Measurements from ENCODE around the gene LKAAEAR1.
A peak's percentile ranks its signal among the peaks of the same experiment; 100 is the strongest.

LKAAEAR1 gene

DNA sequence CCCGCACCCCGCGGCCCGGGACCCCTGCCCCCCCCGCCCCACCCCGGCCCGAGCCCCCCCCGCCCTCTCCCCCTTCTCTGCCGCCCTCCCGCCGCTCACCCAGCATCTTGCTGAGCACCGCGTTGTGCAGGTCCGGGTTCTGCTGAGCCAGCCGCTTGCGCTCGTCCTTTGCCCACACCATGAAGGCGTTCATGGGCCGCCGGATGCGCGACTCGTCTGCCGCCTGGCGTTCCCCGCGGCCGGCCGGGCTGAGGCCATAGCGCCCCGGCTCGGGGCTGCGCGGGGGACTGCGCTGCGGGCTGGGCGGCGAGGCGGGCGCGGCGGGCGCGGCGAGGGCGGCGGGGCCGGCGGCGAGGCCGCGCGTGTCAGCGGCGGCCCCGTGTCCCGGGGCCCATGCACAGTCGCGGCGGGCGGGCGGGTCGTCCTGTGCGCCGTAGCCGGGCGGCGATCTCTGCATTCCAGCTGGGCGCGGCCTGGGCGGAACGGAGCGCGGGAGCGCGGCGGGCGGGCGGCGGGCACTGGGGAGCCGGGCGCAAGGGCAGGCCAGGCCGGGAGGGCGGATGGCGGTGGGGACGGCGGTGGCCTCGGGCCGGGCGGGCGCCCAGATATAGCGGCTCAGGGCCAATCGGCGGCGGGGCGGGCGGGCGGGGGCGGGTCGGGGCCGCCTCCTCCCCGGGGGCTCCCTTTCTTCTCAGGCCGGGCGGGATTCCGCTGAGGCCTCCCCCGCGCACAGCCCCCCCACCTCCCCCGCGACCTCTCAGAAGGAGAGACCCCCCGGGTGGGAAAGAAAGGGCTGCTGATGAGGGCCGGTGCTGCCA lies 34.9 kb downstream of the LKAAEAR1 start, which contains the start of gene SOX18:
Gene SOX18 (minus strand): TSS at position 580 of the 818 bp plus-strand sequence. CDS start 123 bp downstream, at position 457.
- TF ChIP-seq EGR1 (IDR thresholded peaks at IDR 0.05): peak; percentile 43; the same call in 1 of the 2 replicates
- TF ChIP-seq RAD21 (IDR thresholded peaks at IDR 0.05; ENCODE audit: low read depth): no peak
- TF ChIP-seq TEAD4 (IDR thresholded peaks at IDR 0.05): peak; percentile 8; the same call in 1 of the 2 replicates

DNA sequence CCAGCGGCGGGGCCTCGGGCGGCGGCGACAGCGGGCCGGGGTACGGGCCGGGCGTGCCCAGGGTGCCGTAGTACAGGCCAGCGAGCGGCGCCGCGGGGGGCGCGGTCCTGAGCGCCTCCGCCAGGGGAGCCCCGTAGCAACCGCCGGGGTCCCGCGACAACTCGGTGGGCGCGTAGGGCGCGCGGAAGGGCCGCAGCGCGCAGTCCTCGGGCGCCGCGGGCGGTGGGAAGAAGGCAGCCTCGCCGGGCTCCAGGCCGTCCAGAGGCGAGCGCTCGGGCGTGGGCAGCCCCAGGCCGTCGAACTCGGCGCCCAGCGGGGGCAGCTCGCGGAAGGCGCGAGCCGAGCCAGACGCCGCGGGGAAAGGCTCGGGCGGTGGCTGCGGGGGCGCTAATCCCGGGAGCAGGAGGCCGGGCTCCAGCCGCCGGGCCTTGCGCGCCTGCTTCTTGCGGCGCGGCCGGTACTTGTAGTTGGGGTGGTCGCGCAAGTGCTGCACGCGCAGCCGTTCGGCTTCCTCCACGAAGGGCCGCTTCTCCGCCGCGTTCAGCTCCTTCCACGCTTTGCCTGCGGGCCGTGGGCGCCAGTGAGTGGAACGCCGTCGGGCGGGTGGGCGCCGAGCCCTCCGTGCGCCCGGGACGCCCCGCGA lies 35.7 kb downstream of the LKAAEAR1 start:
- TF ChIP-seq NFIC (IDR thresholded peaks at IDR 0.05) (no peak), YY1 (IDR thresholded peaks at IDR 0.05; ENCODE audit: low read depth) (no peak), TAF1 (IDR thresholded peaks at IDR 0.05; ENCODE audit: low read depth) (no peak), CREB1 (IDR thresholded peaks at IDR 0.05; ENCODE audit: low read depth) (no peak), TEAD4 (IDR thresholded peaks at IDR 0.05) (no peak), CEBPB (IDR thresholded peaks at IDR 0.05) (no peak), ZBTB7A (IDR thresholded peaks at IDR 0.05; ENCODE audit: low read depth) (no peak), TCF12 (IDR thresholded peaks at IDR 0.05; ENCODE audit: low read depth) (no peak), EP300 (IDR thresholded peaks at IDR 0.05; ENCODE audit: borderline replicate concordance) (no peak), RAD21 (IDR thresholded peaks at IDR 0.05; ENCODE audit: low read depth) (no peak), EGR1 (IDR thresholded peaks at IDR 0.05) (no peak), FOXM1 (IDR thresholded peaks at IDR 0.05; ENCODE audit: borderline replicate concordance, low read depth) (no peak)
- TF ChIP-seq, protein P1, sequence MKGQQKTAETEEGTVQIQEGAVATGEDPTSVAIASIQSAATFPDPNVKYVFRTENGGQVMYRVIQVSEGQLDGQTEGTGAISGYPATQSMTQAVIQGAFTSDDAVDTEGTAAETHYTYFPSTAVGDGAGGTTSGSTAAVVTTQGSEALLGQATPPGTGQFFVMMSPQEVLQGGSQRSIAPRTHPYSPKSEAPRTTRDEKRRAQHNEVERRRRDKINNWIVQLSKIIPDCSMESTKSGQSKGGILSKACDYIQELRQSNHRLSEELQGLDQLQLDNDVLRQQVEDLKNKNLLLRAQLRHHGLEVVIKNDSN (IDR thresholded peaks at IDR 0.05): no peak
- TF ChIP-seq, protein P2, sequence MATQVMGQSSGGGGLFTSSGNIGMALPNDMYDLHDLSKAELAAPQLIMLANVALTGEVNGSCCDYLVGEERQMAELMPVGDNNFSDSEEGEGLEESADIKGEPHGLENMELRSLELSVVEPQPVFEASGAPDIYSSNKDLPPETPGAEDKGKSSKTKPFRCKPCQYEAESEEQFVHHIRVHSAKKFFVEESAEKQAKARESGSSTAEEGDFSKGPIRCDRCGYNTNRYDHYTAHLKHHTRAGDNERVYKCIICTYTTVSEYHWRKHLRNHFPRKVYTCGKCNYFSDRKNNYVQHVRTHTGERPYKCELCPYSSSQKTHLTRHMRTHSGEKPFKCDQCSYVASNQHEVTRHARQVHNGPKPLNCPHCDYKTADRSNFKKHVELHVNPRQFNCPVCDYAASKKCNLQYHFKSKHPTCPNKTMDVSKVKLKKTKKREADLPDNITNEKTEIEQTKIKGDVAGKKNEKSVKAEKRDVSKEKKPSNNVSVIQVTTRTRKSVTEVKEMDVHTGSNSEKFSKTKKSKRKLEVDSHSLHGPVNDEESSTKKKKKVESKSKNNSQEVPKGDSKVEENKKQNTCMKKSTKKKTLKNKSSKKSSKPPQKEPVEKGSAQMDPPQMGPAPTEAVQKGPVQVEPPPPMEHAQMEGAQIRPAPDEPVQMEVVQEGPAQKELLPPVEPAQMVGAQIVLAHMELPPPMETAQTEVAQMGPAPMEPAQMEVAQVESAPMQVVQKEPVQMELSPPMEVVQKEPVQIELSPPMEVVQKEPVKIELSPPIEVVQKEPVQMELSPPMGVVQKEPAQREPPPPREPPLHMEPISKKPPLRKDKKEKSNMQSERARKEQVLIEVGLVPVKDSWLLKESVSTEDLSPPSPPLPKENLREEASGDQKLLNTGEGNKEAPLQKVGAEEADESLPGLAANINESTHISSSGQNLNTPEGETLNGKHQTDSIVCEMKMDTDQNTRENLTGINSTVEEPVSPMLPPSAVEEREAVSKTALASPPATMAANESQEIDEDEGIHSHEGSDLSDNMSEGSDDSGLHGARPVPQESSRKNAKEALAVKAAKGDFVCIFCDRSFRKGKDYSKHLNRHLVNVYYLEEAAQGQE (IDR thresholded peaks at IDR 0.05; ENCODE audit: low read depth): no peak
- TF ChIP-seq, protein P3, sequence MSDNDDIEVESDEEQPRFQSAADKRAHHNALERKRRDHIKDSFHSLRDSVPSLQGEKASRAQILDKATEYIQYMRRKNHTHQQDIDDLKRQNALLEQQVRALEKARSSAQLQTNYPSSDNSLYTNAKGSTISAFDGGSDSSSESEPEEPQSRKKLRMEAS (IDR thresholded peaks at IDR 0.05): no peak

DNA sequence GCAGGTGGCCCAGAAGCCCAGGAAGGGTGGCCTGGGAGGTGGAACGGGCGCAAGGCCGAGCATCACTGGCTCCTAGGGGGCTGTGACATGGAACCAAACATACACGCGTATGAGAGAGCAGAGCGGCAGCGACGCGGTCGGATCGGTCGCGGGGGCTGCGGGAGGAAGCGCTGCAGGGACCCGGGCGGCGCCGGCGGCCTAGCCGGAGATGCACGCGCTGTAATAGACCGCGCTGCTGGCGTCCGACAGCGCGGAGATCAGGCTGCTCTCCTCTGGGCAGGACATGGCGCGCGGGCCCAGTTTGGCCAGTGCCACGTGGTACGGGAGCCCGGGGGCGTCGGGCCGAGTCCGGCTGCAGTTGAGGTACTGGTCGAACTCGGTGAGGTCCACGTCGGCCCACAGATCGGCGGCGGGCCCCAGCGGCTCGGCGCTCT lies 36.2 kb downstream of the LKAAEAR1 start:
- TF ChIP-seq, protein P3 (IDR thresholded peaks at IDR 0.05): 0 out of 2 replicates have a peak, but pooled peaks have one; percentile 18
- TF ChIP-seq TAF1 (IDR thresholded peaks at IDR 0.05; ENCODE audit: low read depth): no peak
- TF ChIP-seq, protein P1 (IDR thresholded peaks at IDR 0.05): peak; percentile 45; the same call in 1 of the 2 replicates
- no peak for TF ChIP-seq ZBTB7A (IDR thresholded peaks at IDR 0.05; ENCODE audit: low read depth)
- TF ChIP-seq YY1 (IDR thresholded peaks at IDR 0.05; ENCODE audit: low read depth): no peak

DNA sequence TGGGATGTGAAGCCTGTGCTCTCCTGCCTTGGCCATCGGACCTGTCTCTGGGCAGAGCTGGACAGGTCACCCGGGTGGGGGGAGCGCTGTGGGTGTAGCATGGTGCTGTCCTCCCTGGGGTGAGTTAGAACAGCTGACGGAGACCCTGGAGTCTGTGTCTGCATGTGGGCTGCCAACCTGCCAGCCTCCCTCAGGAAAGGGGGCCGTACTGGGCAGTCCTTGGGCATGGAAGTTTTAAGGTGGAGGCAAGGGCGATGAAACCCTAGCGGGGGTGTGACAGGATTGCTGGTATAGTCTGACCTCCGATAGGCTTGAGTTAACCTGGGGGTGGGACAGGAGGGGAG lies 37.2 kb downstream of the LKAAEAR1 start:
- TF ChIP-seq NFIC (IDR thresholded peaks at IDR 0.05) (no peak), YY1 (IDR thresholded peaks at IDR 0.05; ENCODE audit: low read depth) (no peak), EP300 (IDR thresholded peaks at IDR 0.05; ENCODE audit: borderline replicate concordance) (no peak), RAD21 (IDR thresholded peaks at IDR 0.05; ENCODE audit: low read depth) (no peak), ZBTB7A (IDR thresholded peaks at IDR 0.05; ENCODE audit: low read depth) (no peak), FOXM1 (IDR thresholded peaks at IDR 0.05; ENCODE audit: borderline replicate concordance, low read depth) (no peak), TCF12 (IDR thresholded peaks at IDR 0.05; ENCODE audit: low read depth) (no peak), TAF1 (IDR thresholded peaks at IDR 0.05; ENCODE audit: low read depth) (no peak), EGR1 (IDR thresholded peaks at IDR 0.05) (no peak), TEAD4 (IDR thresholded peaks at IDR 0.05) (no peak), CEBPB (IDR thresholded peaks at IDR 0.05) (no peak), CREB1 (IDR thresholded peaks at IDR 0.05; ENCODE audit: low read depth) (no peak)
- TF ChIP-seq, protein P1 (IDR thresholded peaks at IDR 0.05): no peak
- TF ChIP-seq, protein P3 (IDR thresholded peaks at IDR 0.05): no peak
- TF ChIP-seq, protein P2 (IDR thresholded peaks at IDR 0.05; ENCODE audit: low read depth): no peak
